ENCODE measurements around the gene TRIM41. TPM values are rescaled to one million over a fixed set of nuclear protein-coding genes. Genes with fewer than 3 reads are reported as not detected.

TRIM41 gene
- total and polyA plus RNA-seq, 9 of the 15 experiments (the other 6 are each of a cell fraction or from before 2014, with no cell fraction given) = 1.8 to 47.6 (median 20.9) TPM

GRCh38 chr5:181204826-181205760 is 18.0 kb upstream of the TRIM41 start, which contains the start of gene TRIM7 (continued):
- TF ChIP-seq UBTF (IDR thresholded peaks at IDR 0.05; ENCODE audit: borderline replicate concordance in 1 of 2, low read depth in 2 of 2, low read length in 2 of 2) (peak; percentile 67 to 73; a peak in 2 of 4 replicates), ZBTB1 (CRISPR knock-in tag; IDR thresholded peaks at IDR 0.05; ENCODE audit: borderline replicate concordance, low read depth) (0 out of 2 replicates have a peak, but pooled peaks have one; percentile 26), CTBP1 (IDR thresholded peaks at IDR 0.05; ENCODE audit: borderline replicate concordance) (peak; percentile 65; the same call in 1 of the 2 replicates), HNRNPL (IDR thresholded peaks at IDR 0.05; ENCODE audit: low read depth, low read length) (0 out of 2 replicates have a peak, but pooled peaks have one; percentile 43), POLR2G (IDR thresholded peaks at IDR 0.05; ENCODE audit: low read depth, low read length) (peak; percentile 77), POLR2A (conservative IDR thresholded peaks at IDR 0.05) (0 out of 2 replicates have a peak, but pooled peaks have one; percentile 39), ZBTB7A (IDR thresholded peaks at IDR 0.05; ENCODE audit: borderline replicate concordance, control insufficient read depth, low read depth, low read length) (peak; percentile 40; the same call in 1 of the 2 replicates), CBX1 (IDR thresholded peaks at IDR 0.05; ENCODE audit: low read depth) (peak; percentile 41; the same call in 1 of the 2 replicates), PHF8 (IDR thresholded peaks at IDR 0.05; ENCODE audit: borderline replicate concordance, low read length) (peak; percentile 46; the same call in 1 of the 2 replicates), MXD1 (CRISPR knock-in tag; IDR thresholded peaks at IDR 0.05; ENCODE audit: borderline replicate concordance, poor library complexity, severe bottlenecking) (no peak), RBFOX2 (IDR thresholded peaks at IDR 0.05; ENCODE audit: low read depth, low read length) (peak; percentile 42), ZNF668 (CRISPR knock-in tag; IDR thresholded peaks at IDR 0.05) (no peak), RBBP5 (IDR thresholded peaks at IDR 0.05; ENCODE audit: borderline replicate concordance, insufficient read depth, low read length, poor library complexity, severe bottlenecking) (peak; percentile 75), ZNF398 (CRISPR knock-in tag; IDR thresholded peaks at IDR 0.05) (no peak), ID3 (CRISPR knock-in tag; IDR thresholded peaks at IDR 0.05) (no peak), ID3 (tag; IDR thresholded peaks at IDR 0.05) (peak; percentile 73; the same call in 1 of the 2 replicates)
- TF ChIP-seq, protein P1, sequence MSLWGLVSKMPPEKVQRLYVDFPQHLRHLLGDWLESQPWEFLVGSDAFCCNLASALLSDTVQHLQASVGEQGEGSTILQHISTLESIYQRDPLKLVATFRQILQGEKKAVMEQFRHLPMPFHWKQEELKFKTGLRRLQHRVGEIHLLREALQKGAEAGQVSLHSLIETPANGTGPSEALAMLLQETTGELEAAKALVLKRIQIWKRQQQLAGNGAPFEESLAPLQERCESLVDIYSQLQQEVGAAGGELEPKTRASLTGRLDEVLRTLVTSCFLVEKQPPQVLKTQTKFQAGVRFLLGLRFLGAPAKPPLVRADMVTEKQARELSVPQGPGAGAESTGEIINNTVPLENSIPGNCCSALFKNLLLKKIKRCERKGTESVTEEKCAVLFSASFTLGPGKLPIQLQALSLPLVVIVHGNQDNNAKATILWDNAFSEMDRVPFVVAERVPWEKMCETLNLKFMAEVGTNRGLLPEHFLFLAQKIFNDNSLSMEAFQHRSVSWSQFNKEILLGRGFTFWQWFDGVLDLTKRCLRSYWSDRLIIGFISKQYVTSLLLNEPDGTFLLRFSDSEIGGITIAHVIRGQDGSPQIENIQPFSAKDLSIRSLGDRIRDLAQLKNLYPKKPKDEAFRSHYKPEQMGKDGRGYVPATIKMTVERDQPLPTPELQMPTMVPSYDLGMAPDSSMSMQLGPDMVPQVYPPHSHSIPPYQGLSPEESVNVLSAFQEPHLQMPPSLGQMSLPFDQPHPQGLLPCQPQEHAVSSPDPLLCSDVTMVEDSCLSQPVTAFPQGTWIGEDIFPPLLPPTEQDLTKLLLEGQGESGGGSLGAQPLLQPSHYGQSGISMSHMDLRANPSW (CRISPR knock-in tag; IDR thresholded peaks at IDR 0.05) = no peak

Measured in K562 (cell line).